Pons (tissue), 1 donor: Measurements from ENCODE around the gene GALNT15.
A peak's percentile ranks its signal among the peaks of the same experiment; 100 is the strongest.

Experiments used
- DNase-seq: peaks from one replicate; pipeline ENCODE4 v3.0.0-alpha.2; 2016; ENCODE audit warnings: low spot score

The GALNT15 gene

GRCh38 chr3:16174389-16174788, at the start of gene GALNT15:
Gene GALNT15 (plus strand): TSS chr3:16174680. CDS start chr3:16175152, 472 bp downstream.
- DNase-seq: peak; percentile 97

- DNase-seq: no peak
Measured at GRCh38 chr3:16126634-16127033, 47.8 kb upstream of the GALNT15 start.

GRCh38 chr3:16127249-16127648, 47.2 kb upstream of the GALNT15 start:
- no peak for DNase-seq

GRCh38 chr3:16130066-16130465, 44.4 kb upstream of the GALNT15 start:
- DNase-seq: peak; percentile 32

- no peak for DNase-seq
Measured at GRCh38 chr3:16132190-16132589, 42.3 kb upstream of the GALNT15 start.

- peak; percentile 31 for DNase-seq
Measured at GRCh38 chr3:16132928-16133327, 41.6 kb upstream of the GALNT15 start.

GRCh38 chr3:16134173-16134928, 40.1 kb upstream of the GALNT15 start:
- no peak for DNase-seq

GRCh38 chr3:16136055-16136454, 38.4 kb upstream of the GALNT15 start:
- no peak for DNase-seq

GRCh38 chr3:16137044-16137443, 37.4 kb upstream of the GALNT15 start:
- DNase-seq: no peak

GRCh38 chr3:16137977-16138376, 36.5 kb upstream of the GALNT15 start:
- DNase-seq: no peak

- DNase-seq: peak; percentile 48
Measured at GRCh38 chr3:16140116-16140893, 34.2 kb upstream of the GALNT15 start.

GRCh38 chr3:16140894-16141285, 33.6 kb upstream of the GALNT15 start:
- DNase-seq: no peak

GRCh38 chr3:16142350-16143025, 32.0 kb upstream of the GALNT15 start:
- no peak for DNase-seq

- no peak for DNase-seq
Measured at GRCh38 chr3:16143861-16144447, 30.5 kb upstream of the GALNT15 start.

GRCh38 chr3:16145176-16145575, 29.3 kb upstream of the GALNT15 start:
- no peak for DNase-seq

- no peak for DNase-seq
Measured at GRCh38 chr3:16146015-16146730, 28.3 kb upstream of the GALNT15 start.

GRCh38 chr3:16147220-16147994, 27.1 kb upstream of the GALNT15 start:
- no peak for DNase-seq

- DNase-seq: no peak
Measured at GRCh38 chr3:16148213-16148612, 26.3 kb upstream of the GALNT15 start.

GRCh38 chr3:16148783-16149182, 25.7 kb upstream of the GALNT15 start:
- peak; percentile 33 for DNase-seq

- DNase-seq: no peak
Measured at GRCh38 chr3:16150285-16150684, 24.2 kb upstream of the GALNT15 start.

GRCh38 chr3:16151109-16151508, 23.4 kb upstream of the GALNT15 start:
- peak; percentile 66 for DNase-seq
